Adipocyte (in vitro differentiated cells): ENCODE results near the gene CD247.

ENCODE experiments used
- DNase-seq: peaks from one replicate; pipeline ENCODE4 v3.0.0-alpha.2; 2015; ENCODE audit warnings: low read depth
- H3K27me3 ChIP-seq: replicated peaks from 2 replicates; pipeline ENCODE4 v1.7.0; 2013; ENCODE audit warnings: mild to moderate bottlenecking, low read length, moderate library complexity; ENCODE audit not compliant: control insufficient read depth, insufficient read depth
- H3K36me3 ChIP-seq: 2 replicates; pipeline ENCODE4 v1.7.0; 2013; ENCODE audit warnings: low read length, mild to moderate bottlenecking, moderate library complexity; ENCODE audit not compliant: control insufficient read depth, insufficient read depth, severe bottlenecking
- H3K4me1 ChIP-seq: 2 replicates; pipeline ENCODE4 v1.7.0; 2013; ENCODE audit warnings: mild to moderate bottlenecking, low read length, moderate library complexity; ENCODE audit not compliant: control insufficient read depth, insufficient read depth
- H3K4me3 ChIP-seq: 2 replicates; pipeline ENCODE4 v1.7.0; 2013; ENCODE audit warnings: mild to moderate bottlenecking, low read length, moderate library complexity
- H3K9ac ChIP-seq: 2 replicates; pipeline ENCODE4 v1.7.0; 2013; ENCODE audit warnings: mild to moderate bottlenecking, low read length, moderate library complexity
- H3K9me3 ChIP-seq: 2 replicates; pipeline ENCODE4 v1.7.0; 2013; ENCODE audit warnings: mild to moderate bottlenecking, low read length, moderate library complexity; ENCODE audit not compliant: control insufficient read depth

The CD247 gene

DNA sequence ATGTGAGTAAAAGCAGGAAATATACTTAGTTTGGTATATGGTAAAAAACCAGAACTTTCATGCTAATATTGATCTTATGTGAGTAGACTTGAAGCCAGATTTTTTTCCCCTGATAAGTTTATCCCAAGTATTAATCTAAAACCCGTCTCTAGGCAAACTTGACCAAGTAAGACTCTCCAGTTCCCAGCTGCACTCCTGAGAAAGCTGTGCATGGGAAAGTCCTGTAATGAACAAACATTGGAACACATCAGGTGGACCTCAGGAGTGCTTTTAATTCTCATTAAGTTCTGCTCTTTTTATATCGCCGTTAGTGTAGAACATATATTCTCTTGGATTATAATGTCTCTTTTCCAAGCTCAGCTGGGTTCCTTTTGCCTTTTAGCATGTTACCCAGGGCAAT lies 105.0 kb downstream of the CD247 start:
- Histone ChIP-seq H3K4me3 (no peak overlapping the region), H3K4me1 (peaks cover 17% of the 10 kb centered on the region), H3K36me3 (peaks cover 34% of the 10 kb centered on the region), H3K9me3 (no peaks in the 10 kb centered on the region), H3K9ac (no peak overlapping the region), H3K27me3 (no peaks in the 10 kb centered on the region)
- no peak for DNase-seq

DNA sequence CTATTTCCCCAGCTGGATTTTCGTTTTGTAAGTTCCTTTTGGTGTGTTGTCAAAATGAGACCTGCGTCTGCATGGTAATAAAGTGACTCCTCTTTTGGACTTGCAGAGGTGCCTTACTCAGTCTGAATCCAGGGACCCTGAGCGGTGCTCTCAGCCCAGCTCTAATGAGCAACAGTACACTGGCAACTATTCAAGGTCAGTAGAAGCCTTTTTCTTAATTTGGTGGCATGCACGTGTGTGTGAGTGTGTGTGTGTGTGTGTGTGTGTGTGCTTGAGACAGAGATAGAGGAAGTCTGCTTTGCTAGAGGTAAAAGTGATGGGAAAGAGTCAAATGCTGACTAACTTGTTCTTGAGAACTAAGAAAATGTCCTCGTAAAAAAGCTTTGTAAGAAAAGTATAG lies 105.4 kb downstream of the CD247 start:
- H3K9me3 ChIP-seq = no peaks in the 10 kb centered on the region
- no peak for DNase-seq
- peaks cover 34% of the 10 kb centered on the region for H3K36me3 ChIP-seq

DNA sequence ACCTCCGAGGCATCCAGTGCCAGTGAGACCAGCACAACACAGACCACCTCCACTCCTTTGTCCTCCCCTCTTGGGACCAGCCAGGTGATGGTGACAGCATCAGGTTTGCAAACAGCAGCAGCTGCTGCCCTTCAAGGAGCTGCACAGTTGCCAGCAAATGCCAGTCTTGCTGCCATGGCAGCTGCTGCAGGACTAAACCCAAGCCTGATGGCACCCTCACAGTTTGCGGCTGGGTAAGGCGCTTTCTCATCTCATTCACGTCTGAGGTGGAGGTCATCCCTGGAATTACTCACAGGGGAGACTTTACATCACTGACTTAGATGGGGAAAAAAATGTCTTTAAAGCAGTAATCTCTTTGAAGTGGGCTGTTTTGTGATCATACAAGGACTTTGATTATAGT lies 106.3 kb downstream of the CD247 start:
- no peaks in the 10 kb centered on the region for H3K27me3 ChIP-seq
- no peak overlapping the region for H3K4me3 ChIP-seq
- DNase-seq = no peak
- H3K9ac ChIP-seq = no peak overlapping the region
- H3K36me3 ChIP-seq = peaks cover 34% of the 10 kb centered on the region
- peaks cover 15% of the 10 kb centered on the region for H3K4me1 ChIP-seq
- H3K9me3 ChIP-seq = no peaks in the 10 kb centered on the region

More for the DNA sequence above, 105.4 kb downstream of the CD247 start:
- Histone ChIP-seq H3K4me1 (peaks cover 15% of the 10 kb centered on the region), H3K9ac (no peak overlapping the region), H3K27me3 (no peaks in the 10 kb centered on the region), H3K4me3 (no peak overlapping the region)

DNA sequence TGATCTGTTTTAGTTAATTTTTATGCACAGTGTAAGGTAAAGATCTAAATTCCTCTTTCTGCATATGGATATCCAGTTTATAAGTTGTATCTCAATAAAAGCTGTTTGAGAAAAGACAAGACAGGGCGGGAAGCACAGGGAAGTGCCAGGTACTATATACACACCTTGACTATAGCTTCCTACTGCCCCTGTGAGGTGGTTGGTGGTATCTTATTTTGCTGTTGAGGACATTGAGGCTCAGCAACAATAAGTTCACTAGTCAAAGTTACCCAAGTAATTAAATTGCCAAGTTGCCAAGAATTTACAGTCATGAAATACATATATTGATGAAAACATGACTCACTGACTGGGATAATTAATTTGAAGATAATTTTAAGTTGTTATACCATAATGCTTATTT lies 109.1 kb downstream of the CD247 start:
- peaks cover 9% of the 10 kb centered on the region for H3K4me1 ChIP-seq
- no peak for DNase-seq
- H3K27me3 ChIP-seq = no peaks in the 10 kb centered on the region
- peaks cover 31% of the 10 kb centered on the region for H3K36me3 ChIP-seq
- H3K9ac ChIP-seq = no peak overlapping the region
- no peaks in the 10 kb centered on the region for H3K9me3 ChIP-seq
- no peak overlapping the region for H3K4me3 ChIP-seq

DNA sequence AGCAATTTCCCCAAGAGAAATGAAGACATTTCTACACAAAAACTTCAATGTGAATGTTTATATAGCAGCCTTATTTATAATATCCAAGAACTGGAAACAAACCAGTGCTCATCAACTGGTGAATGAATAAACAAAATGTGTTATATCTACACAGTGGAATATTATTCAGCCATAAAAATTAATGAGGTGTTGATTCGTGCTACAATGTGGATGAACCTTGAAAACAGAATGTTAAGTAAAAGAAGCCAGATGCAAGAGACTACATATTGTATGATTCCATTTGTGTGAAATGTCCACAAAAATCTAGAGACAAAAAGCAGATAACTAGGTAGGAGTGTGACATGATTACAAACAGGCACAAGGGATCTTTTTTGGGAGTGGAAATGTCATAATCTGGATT lies 110.0 kb downstream of the CD247 start:
- Histone ChIP-seq H3K27me3 (no peaks in the 10 kb centered on the region), H3K9ac (no peak overlapping the region), H3K9me3 (no peaks in the 10 kb centered on the region), H3K4me1 (peaks cover 9% of the 10 kb centered on the region), H3K36me3 (peaks cover 25% of the 10 kb centered on the region), H3K4me3 (no peak overlapping the region)
- no peak for DNase-seq

DNA sequence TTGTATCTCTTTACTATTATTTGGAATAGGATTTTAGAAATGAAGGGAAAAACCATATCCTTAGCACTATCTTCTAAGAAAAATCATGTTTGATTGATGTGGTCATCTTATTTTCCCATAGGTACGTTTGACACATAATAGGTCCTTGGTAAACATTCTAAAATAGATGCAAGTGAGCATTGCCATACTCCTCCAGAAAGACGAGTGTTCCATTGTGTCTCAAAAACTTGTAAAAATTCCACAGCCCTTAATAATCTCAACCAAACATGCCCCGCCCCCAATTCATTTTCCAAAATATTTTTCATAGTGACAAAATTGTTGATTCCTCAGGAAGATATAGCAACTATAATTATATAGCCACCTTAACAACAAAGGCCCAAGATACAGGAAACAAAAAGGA lies 113.4 kb downstream of the CD247 start:
- peaks cover 9% of the 10 kb centered on the region for H3K4me1 ChIP-seq
- H3K9me3 ChIP-seq = no peaks in the 10 kb centered on the region
- no peaks in the 10 kb centered on the region for H3K27me3 ChIP-seq
- no peak overlapping the region for H3K4me3 ChIP-seq
- no peak overlapping the region for H3K9ac ChIP-seq
- H3K36me3 ChIP-seq = peaks cover 12% of the 10 kb centered on the region
- DNase-seq = no peak

DNA sequence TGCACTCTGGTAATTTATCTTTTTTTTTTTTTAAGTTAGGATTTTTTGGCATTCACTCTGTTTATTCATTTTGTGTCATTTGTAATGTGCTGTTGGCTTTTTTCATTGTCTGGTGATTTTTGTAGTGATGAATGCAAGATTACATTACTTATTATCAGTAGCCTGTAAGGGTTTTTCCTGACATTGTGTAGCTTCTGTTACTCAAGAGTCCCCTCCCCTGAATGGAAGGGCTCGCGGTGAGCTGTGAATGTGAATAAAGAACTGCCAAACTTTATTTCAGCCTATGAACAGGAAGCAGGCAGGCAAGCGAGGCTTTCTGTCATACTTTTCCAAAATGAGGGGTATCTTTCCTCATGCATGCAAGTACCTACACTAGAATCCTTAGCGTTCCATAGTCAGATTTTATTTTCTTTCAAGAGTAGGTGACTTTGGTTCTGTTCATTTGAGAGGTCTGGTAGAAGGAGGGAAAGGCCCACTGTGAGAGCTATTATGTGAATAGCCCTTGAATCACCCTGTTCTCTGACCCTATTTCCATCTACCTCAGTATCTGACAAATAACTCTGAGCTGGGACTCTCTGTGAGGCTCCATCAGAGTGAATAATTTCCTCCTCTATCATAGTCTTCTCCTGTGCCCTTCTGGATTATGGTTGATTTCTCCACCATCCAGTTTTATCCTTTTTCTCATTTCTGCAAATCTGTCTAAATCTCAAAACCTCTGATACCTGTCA lies 114.0 kb downstream of the CD247 start:
- Histone ChIP-seq H3K27me3 (no peaks in the 10 kb centered on the region), H3K4me1 (peaks cover 5% of the 10 kb centered on the region), H3K4me3 (no peak overlapping the region), H3K9me3 (no peaks in the 10 kb centered on the region), H3K9ac (no peak overlapping the region), H3K36me3 (peaks cover 12% of the 10 kb centered on the region)
- DNase-seq = no peak

DNA sequence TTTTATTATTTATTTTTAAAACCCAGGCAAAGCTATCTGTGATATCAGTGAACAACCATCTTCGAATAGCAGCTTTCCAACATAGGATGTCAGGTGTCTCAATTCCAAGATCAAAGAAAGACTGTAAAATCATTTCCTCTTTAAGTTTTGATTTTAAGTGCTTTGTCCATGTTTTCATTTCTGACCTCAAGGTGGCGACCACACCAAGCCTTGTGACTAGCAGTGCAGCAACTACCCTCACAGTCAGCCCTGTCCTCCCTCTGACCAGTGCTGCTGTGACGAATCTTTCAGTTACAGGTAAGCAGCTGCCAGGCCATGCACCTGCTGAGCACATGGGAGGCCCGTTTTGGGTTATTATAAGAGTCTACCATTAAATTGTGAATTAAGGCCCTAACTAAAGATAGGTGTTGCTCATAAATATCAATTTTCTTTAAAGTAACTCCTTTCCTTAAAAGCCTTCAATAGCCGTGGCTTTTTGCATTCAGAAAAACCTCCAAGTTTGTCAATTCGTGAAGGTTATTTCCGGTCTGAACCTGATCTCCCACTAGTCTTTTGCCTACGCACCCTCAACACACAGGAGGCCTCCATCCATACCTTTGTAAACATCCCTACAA lies 117.0 kb downstream of the CD247 start:
- Histone ChIP-seq H3K4me3 (no peak overlapping the region), H3K36me3 (peaks cover 20% of the 10 kb centered on the region), H3K9ac (no peak overlapping the region), H3K27me3 (no peaks in the 10 kb centered on the region), H3K9me3 (no peaks in the 10 kb centered on the region), H3K4me1 (peaks cover 5% of the 10 kb centered on the region)
- DNase-seq = peak; percentile 50

DNA sequence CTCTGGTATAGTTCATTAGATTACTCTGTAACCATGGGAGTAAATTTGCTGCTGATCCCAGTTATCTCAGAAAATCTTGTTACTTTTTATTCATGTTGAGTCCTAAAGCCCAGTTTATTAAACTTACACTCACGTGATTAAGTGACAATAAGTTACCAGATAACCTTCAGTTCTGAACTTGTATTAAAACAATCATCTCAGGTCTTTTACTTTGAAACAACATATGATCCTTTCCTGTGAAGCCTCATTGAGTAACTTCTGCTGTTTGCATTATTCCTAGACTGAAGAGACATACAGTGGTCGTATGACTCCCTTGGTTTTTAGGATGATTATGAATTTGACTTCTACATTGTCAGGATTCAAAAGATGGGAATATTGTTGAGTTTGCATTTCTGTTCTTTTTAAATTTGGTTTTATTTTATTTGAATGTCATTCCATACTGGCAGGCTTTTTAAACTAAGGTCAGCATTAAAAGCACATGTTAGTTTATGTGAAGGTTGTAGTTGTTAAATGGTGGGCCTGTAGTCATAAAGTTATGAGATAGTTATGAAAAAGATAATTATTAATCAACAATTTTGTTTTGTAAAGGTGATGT lies 117.9 kb downstream of the CD247 start:
- peaks cover 16% of the 10 kb centered on the region for H3K36me3 ChIP-seq

DNA sequence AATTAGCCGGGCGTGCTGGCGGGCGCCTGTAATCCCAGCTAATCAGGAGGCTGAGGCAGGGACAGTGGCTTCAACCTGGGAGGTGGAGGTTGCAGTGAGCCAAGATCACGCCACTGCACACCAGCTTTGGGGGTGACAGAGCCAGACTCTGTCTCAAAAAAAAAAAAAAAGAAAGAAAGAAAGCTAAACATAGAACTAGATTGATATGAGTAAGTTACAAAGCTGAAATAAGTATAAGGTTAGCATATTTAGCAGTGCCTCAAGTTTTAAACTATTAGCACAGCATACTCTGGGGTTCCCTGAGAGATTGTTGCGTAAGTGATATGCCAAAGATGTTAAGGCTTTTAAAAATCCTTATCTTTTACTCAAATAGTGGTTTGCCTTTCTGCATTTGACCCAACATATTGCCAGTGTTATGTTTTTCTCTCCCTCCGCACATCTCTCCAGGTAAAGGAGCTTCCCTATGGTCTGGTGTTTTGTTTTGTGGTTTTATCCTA lies 126.1 kb downstream of the CD247 start:
- no peak overlapping the region for H3K9ac ChIP-seq
- H3K4me3 ChIP-seq = no peak overlapping the region
- H3K4me1 ChIP-seq = peaks cover 8% of the 10 kb centered on the region
- no peaks in the 10 kb centered on the region for H3K9me3 ChIP-seq
- H3K27me3 ChIP-seq = no peaks in the 10 kb centered on the region
- H3K36me3 ChIP-seq = peaks cover 11% of the 10 kb centered on the region
- DNase-seq = no peak

More for the DNA sequence above, 117.9 kb downstream of the CD247 start:
- peaks cover 5% of the 10 kb centered on the region for H3K4me1 ChIP-seq
- no peak overlapping the region for H3K9ac ChIP-seq
- DNase-seq = no peak
- H3K4me3 ChIP-seq = no peak overlapping the region
- no peaks in the 10 kb centered on the region for H3K27me3 ChIP-seq
- H3K9me3 ChIP-seq = no peaks in the 10 kb centered on the region

DNA sequence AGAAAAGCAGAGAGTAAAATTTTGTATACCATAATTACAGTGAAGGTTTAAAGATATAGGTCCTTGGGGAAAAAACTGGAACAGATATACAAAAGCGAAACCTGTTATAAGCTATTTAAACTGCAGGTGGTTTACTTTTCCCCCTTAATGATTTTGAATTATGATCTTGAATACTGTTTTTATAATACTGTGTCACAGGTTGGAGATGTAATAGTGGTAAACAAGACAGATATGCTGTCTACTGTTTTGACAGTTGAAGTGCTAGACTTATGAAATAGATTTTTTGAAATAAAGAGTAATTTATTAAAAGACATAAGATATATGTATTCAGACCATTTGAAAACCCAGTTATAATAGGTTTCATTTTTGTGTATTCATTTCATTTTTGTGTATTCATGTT lies 129.4 kb downstream of the CD247 start:
- Histone ChIP-seq H3K36me3 (peaks cover 35% of the 10 kb centered on the region), H3K9me3 (no peaks in the 10 kb centered on the region), H3K27me3 (no peaks in the 10 kb centered on the region), H3K4me1 (peaks cover 12% of the 10 kb centered on the region), H3K9ac (no peak overlapping the region), H3K4me3 (no peak overlapping the region)
- no peak for DNase-seq
